IMR-90 (cell line): ENCODE results near the gene SLC25A31. TPM values are rescaled to one million over a fixed set of nuclear protein-coding genes. Genes with fewer than 3 reads are reported as not detected.

Source experiments
- ATAC-seq: fragments of 200-7000 bp; cut with Tn5 transposase; 2 replicates; pipeline ENCODE4 v1.9.1; 2020; ENCODE audit warnings: low read depth, mild to moderate bottlenecking, moderate library complexity
- BruUV-seq: library from RNA; stranded (reverse); fragments of 400-500 nt; replicated peaks from 2 replicates; lab custom pipeline; 2021; lab: Mats Ljungman, UMichigan
- CTCF ChIA-PET: fragments of 300-600 bp; formaldehyde crosslinking; extraction: SDS; loops from one replicate; lab custom pipeline; 2021; ENCODE audit warnings: antibody characterized with exemption; lab: Yijun Ruan, JAX
- POLR2A ChIA-PET: fragments of 300-600 bp; sonication (Branson Sonifier 250); formaldehyde crosslinking; loops from one replicate; lab custom pipeline; 2022; ENCODE audit warnings: antibody characterized with exemption; ENCODE audit not compliant: unreplicated experiment; lab: Charles Lee
- DNase-seq: peaks from one replicate; pipeline ENCODE4 v3.0.0; 2013
- H2AFZ ChIP-seq: replicated peaks from 2 replicates; pipeline ENCODE3; 2013; ENCODE audit warnings: low read length, mild to moderate bottlenecking; ENCODE audit not compliant: poor library complexity
- H2AK5ac ChIP-seq: 2 replicates; pipeline ENCODE4 v1.6.1; 2013; ENCODE audit warnings: low read depth, low read length, inconsistent platforms
- H2AK9ac ChIP-seq: replicated peaks from 2 replicates; pipeline ENCODE3; 2013; ENCODE audit warnings: mild to moderate bottlenecking, low read depth, low read length, moderate library complexity; ENCODE audit not compliant: poor library complexity
- H2BK120ac ChIP-seq: 2 replicates; pipeline ENCODE4 v1.6.1; 2013; ENCODE audit warnings: low read depth, low read length, inconsistent platforms
- H2BK15ac ChIP-seq: 3 replicates; pipeline ENCODE4 v1.6.1; 2013; ENCODE audit warnings: low read depth, low read length, inconsistent platforms
- H2BK20ac ChIP-seq: 2 replicates; pipeline ENCODE4 v1.6.1; 2013; ENCODE audit warnings: low read depth, mild to moderate bottlenecking, inconsistent platforms, low read length, moderate library complexity
- H2BK5ac ChIP-seq: 2 replicates; pipeline ENCODE4 v1.6.1; 2013; ENCODE audit warnings: mild to moderate bottlenecking, low read depth, low read length, inconsistent platforms; ENCODE audit not compliant: poor library complexity, severe bottlenecking
- H3K14ac ChIP-seq: replicated peaks from 2 replicates; pipeline ENCODE4 v1.6.1; 2013; ENCODE audit warnings: low read depth, low read length, inconsistent platforms
- H3K18ac ChIP-seq: 2 replicates; pipeline ENCODE4 v1.6.1; 2013; ENCODE audit warnings: low read depth, low read length, control low read depth
- H3K23ac ChIP-seq: 2 replicates; pipeline ENCODE4 v1.6.1; 2013; ENCODE audit warnings: low read depth, low read length, inconsistent platforms
- H3K27ac ChIP-seq: 2 replicates; pipeline ENCODE4 v1.5.1; 2013; ENCODE audit warnings: mild to moderate bottlenecking, control low read depth, low read length; ENCODE audit not compliant: insufficient read depth
- H3K27me3 ChIP-seq: 2 replicates; pipeline ENCODE4 v1.6.1; 2013; ENCODE audit warnings: low read length; ENCODE audit not compliant: control insufficient read depth, insufficient read depth
- H3K36me3 ChIP-seq: 2 replicates; pipeline ENCODE4 v1.6.1; 2013; ENCODE audit warnings: low read length, mixed read lengths; ENCODE audit not compliant: control insufficient read depth, insufficient read depth
- H3K4ac ChIP-seq: 2 replicates; pipeline ENCODE4 v1.6.1; 2013; ENCODE audit warnings: low read depth, low read length, inconsistent platforms
- H3K4me1 ChIP-seq: 2 replicates; pipeline ENCODE4 v1.6.1; 2013; ENCODE audit warnings: low read length, mixed read lengths; ENCODE audit not compliant: control insufficient read depth, insufficient read depth
- H3K4me2 ChIP-seq: 2 replicates; pipeline ENCODE4 v1.6.1; 2013; ENCODE audit warnings: low read depth, mild to moderate bottlenecking, control low read depth, low read length, moderate library complexity
- H3K4me3 ChIP-seq: 2 replicates; pipeline ENCODE4 v1.5.1; 2013; ENCODE audit warnings: low read depth, mild to moderate bottlenecking, control low read depth, low read length, moderate library complexity; ENCODE audit not compliant: insufficient read depth
- H3K56ac ChIP-seq: 2 replicates; pipeline ENCODE4 v1.6.1; 2013; ENCODE audit warnings: low read length, inconsistent platforms; ENCODE audit not compliant: insufficient read depth; ENCODE audit errors: extremely low read depth
- H3K79me1 ChIP-seq, 2 experiments: 2 replicates each; pipeline ENCODE4 v1.6.1; 2013; ENCODE audit warnings: low read length in 2 of 2, inconsistent platforms in 1 of 2, low read depth in 1 of 2
- H3K9ac ChIP-seq: 2 replicates; pipeline ENCODE4 v1.6.1; 2013; ENCODE audit warnings: low read depth, low read length, control low read depth
- H3K9me1 ChIP-seq: 2 replicates; pipeline ENCODE4 v1.6.1; 2013; ENCODE audit warnings: low read length, inconsistent platforms; ENCODE audit not compliant: insufficient read depth
- H3K9me3 ChIP-seq: 2 replicates; pipeline ENCODE4 v1.6.1; 2013; ENCODE audit warnings: low read length; ENCODE audit not compliant: control insufficient read depth, insufficient read depth
- H4K20me1 ChIP-seq: 2 replicates; pipeline ENCODE4 v1.6.1; 2013; ENCODE audit warnings: low read length, inconsistent platforms; ENCODE audit not compliant: insufficient read depth
- H4K5ac ChIP-seq: 2 replicates; pipeline ENCODE4 v1.6.1; 2013; ENCODE audit warnings: mild to moderate bottlenecking, low read depth, low read length, control low read depth
- H4K8ac ChIP-seq, 2 experiments: 2 replicates each; pipeline ENCODE4 v1.6.1; 2013; ENCODE audit warnings: low read depth in 2 of 2, low read length in 2 of 2, control low read depth in 1 of 2, inconsistent platforms in 1 of 2
- H4K91ac ChIP-seq: 2 replicates; pipeline ENCODE4 v1.6.1; 2013; ENCODE audit warnings: low read depth, low read length, inconsistent platforms; ENCODE audit not compliant: insufficient read depth
- BHLHE40 ChIP-seq: fragments of 150-350 bp; IDR thresholded peaks from 2 replicates; pipeline ENCODE4 v1.6.1; 2016; ENCODE audit warnings: mild to moderate bottlenecking, low read depth, low read length
- FOS ChIP-seq: fragments of 150-350 bp; IDR thresholded peaks from 2 replicates; pipeline ENCODE4 v1.6.1; 2016; ENCODE audit warnings: low read depth, low read length
- MAZ ChIP-seq: IDR thresholded peaks from 2 replicates; pipeline ENCODE4 v1.6.1; 2012; ENCODE audit warnings: low read depth, mild to moderate bottlenecking, low read length, improper control_type of control experiment, moderate library complexity, borderline replicate concordance
- POLR2A ChIP-seq: IDR thresholded peaks from 2 replicates; pipeline ENCODE4 v1.6.1; 2012; ENCODE audit warnings: mild to moderate bottlenecking, low read depth, low read length
- RCOR1 ChIP-seq: IDR thresholded peaks from 2 replicates; pipeline ENCODE4 v1.6.1; 2012; ENCODE audit warnings: mild to moderate bottlenecking, low read length, improper control_type of control experiment; ENCODE audit not compliant: insufficient replicate concordance
- USF2 ChIP-seq: fragments of 150-350 bp; IDR thresholded peaks from 2 replicates; pipeline ENCODE4 v1.6.1; 2017; ENCODE audit warnings: mild to moderate bottlenecking, antibody characterized with exemption, low read length, low read depth
- WGBS, 2 experiments: methylation state at CpG; one replicate each; pipeline versions ENCODE4 v1.1.5 to v1.1.7; 2013; ENCODE audit warnings: missing lambda C conversion rate in 2 of 2; ENCODE audit not compliant: insufficient read length in 1 of 2; ENCODE audit errors: extremely low coverage in 2 of 2; 5-methylcytosine and 5-hydroxymethylcytosine counted together
- dilution Hi-C: fragments of 300-500 bp; cut with HindIII; formaldehyde crosslinking; loops from one replicate; pipeline ENCODE4 v1.14.3; 2018; ENCODE audit warnings: low sequenced_read_pairs; ENCODE audit not compliant: unreplicated experiment
- in situ Hi-C: fragments of 300-500 bp; cut with MboI; formaldehyde crosslinking; loops from 3 replicates; pipeline ENCODE4 v1.14.3; 2019; ENCODE audit warnings: low sequenced_read_pairs, inconsistent platforms, mixed read lengths
- intact Hi-C: fragments of 100-400 bp; cut with micrococcal nuclease; formaldehyde crosslinking; loops from 2 replicates; pipeline ENCODE4 v1.10.0; 2022
- polyA plus RNA-seq, 3 experiments: library from polyadenylated mRNA; depleted of rRNA; stranded (reverse); fragments of >200 nt; gene quantifications; 2 replicates each; pipeline ENCODE4 v1.2.3, GENCODE V29; 2012; ENCODE audit warnings: low replicate concordance in 1 of 3
- total RNA-seq: library from RNA; depleted of rRNA; stranded (reverse); fragments of >200 nt; gene quantifications from 2 replicates; pipeline ENCODE4 v1.2.3, GENCODE V29; 2012
- TF ChIP-seq, protein P1 (sequence below): fragments of 150-350 bp; IDR thresholded peaks from 2 replicates; pipeline ENCODE4 v1.6.1; 2016; ENCODE audit warnings: low read depth, mild to moderate bottlenecking, low read length, moderate library complexity, borderline replicate concordance

Gene SLC25A31
- total and polyA plus RNA-seq, 2 of the 4 experiments (the other 2 are of a cell fraction), result not detected

GRCh38 chr4:127747883-127748282 is 17.7 kb downstream of the SLC25A31 start:
- Histone ChIP-seq H3K79me1 (no peaks in the 10 kb centered on the region), H4K20me1 (no peaks in the 10 kb centered on the region), H2AK5ac (no peak overlapping the region), H3K4ac (no peak overlapping the region), H2BK5ac (no peak overlapping the region), H2AFZ (no peak overlapping the region), H3K9me3 (peaks cover 11% of the 10 kb centered on the region), H2AK9ac (no peak overlapping the region), H2BK120ac (no peak overlapping the region), H3K4me3 (no peak overlapping the region), H2BK15ac (no peak overlapping the region), H3K4me2 (no peak overlapping the region), H3K9me1 (no peaks in the 10 kb centered on the region), H4K91ac (no peak overlapping the region), H3K36me3 (no peaks in the 10 kb centered on the region), H3K23ac (no peak overlapping the region), H3K56ac (no peak overlapping the region), H3K27me3 (no peaks in the 10 kb centered on the region), H3K9ac (no peak overlapping the region), H3K4me1 (no peaks in the 10 kb centered on the region), H3K27ac (no peak overlapping the region), H2BK20ac (no peak overlapping the region), H4K5ac (no peak overlapping the region), H4K8ac (no peak overlapping the region), H3K18ac (no peak overlapping the region), H3K14ac (no peak overlapping the region)
- ChIA-PET POLR2A (no interaction called here), CTCF (interaction anchor here (4.1 kb wide), 1 partner anchor 15 kb away, joined by 16 read pairs; no protein-coding TSS in a partner anchor)
- BruUV-seq, result no TSS peak
- in situ Hi-C loops, result no loop called here
- intact Hi-C loops, result no loop called here
- DNase-seq (no peak), ATAC-seq (no peak)
- dilution Hi-C loops, result no loop called here
- no CpG with 5 or more reads among the region's 4 CpGs for WGBS, 2 experiments
- TF ChIP-seq, protein P1, sequence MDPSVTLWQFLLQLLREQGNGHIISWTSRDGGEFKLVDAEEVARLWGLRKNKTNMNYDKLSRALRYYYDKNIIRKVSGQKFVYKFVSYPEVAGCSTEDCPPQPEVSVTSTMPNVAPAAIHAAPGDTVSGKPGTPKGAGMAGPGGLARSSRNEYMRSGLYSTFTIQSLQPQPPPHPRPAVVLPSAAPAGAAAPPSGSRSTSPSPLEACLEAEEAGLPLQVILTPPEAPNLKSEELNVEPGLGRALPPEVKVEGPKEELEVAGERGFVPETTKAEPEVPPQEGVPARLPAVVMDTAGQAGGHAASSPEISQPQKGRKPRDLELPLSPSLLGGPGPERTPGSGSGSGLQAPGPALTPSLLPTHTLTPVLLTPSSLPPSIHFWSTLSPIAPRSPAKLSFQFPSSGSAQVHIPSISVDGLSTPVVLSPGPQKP, result no peak
- no peak for TF ChIP-seq MAZ
- TF ChIP-seq POLR2A, result no peak
- TF ChIP-seq FOS, result no peak
- TF ChIP-seq RCOR1, result no peak
- TF ChIP-seq BHLHE40, result no peak
- no peak for TF ChIP-seq USF2
